Measurements from ENCODE around the gene BMP10.

Gene BMP10, protein sequence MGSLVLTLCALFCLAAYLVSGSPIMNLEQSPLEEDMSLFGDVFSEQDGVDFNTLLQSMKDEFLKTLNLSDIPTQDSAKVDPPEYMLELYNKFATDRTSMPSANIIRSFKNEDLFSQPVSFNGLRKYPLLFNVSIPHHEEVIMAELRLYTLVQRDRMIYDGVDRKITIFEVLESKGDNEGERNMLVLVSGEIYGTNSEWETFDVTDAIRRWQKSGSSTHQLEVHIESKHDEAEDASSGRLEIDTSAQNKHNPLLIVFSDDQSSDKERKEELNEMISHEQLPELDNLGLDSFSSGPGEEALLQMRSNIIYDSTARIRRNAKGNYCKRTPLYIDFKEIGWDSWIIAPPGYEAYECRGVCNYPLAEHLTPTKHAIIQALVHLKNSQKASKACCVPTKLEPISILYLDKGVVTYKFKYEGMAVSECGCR

DNA sequence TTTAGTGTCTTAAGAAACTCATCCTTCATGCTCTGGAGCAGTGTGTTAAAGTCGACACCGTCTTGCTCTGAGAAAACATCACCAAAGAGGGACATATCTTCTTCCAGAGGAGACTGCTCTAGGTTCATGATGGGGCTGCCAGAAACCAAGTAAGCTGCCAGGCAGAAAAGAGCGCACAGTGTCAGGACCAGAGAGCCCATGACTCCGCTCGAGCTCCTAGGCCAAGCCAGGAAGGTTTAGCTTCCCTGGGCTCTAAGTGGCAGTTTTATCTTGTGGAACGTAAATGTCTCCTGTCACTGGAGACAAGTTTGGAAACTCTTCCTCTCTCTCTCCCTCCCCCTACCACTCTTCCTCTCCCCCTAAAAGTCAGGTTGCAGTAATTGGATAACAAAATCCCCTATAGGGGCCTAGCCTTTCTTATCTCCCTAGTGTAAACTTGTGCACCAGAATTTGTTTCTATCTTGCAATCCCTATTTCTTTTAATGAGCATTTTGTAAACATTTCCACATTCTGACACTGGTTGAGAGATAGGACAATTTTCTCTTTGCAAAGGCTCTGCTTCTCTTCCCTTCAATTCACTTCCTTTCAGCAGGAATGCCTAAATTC, at the start of gene BMP10:
TSS of gene BMP10 (minus strand) at position 239 of the 606 bp plus-strand sequence. CDS start at position 200, 39 bp downstream.
- DNase-seq (ENCODE audit: low read depth in 4 of 4, low spot score in 1 of 4): no peak

DNA sequence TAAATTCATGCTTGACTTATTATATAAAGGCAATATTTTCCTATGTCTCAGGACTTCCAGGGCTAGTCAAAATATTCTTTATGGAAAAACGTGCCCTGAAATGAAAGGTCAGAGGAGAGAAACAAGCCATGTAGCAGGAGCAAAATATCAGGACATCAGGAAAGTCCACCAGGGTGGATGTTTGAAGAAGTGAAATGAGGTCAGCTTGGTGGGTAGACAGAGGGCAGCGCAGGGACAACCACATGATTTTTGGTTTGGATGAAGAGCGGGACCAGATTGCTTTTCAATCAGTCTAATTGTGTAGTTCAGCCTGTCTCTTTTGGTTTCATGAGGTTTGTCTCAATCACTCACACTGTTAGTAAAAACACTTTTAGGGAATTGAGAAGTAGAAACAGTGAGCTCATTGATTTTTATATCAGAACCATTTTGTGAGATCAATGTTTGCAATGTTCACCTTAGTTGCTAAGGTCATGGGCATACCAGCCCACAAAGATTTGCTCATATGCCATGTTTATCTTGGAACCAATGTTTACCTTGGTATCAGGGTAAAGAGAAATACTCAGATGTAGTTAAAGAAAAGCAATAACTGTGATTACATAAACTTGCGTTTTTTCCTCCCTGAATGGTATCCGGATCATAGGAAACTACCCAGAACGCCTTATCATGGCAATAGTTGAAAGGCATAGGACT, 49.4 kb upstream of the BMP10 start:
- no peak for DNase-seq (ENCODE audit: low read depth in 4 of 4, low spot score in 1 of 4)

DNA sequence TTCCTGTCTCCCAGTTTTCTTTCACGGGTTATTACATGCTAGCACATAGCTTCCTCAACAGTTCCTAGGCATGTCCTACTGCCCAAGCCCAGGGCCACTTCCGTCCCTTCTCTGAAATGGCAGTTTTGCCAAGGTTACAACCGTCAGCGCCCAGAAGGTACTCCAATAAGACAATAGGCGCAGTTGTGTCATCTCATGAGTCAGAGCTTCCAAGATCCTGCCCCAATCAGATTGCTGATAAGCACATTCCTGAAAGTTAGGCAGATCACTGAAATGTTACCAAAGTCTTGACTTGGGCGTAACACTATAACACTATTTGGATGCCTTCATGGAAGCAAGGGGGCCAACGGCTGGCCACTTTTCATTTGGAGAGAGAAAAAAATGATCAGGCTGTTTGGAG, 47.3 kb upstream of the BMP10 start:
- DNase-seq (ENCODE audit: low read depth in 4 of 4, low spot score in 1 of 4): no peak

GRCh38 chr2:68917034-68917718, 46.0 kb upstream of the BMP10 start:
- DNase-seq (ENCODE audit: low read depth in 4 of 4, low spot score in 1 of 4): no peak

GRCh38 chr2:68916226-68916625, 45.0 kb upstream of the BMP10 start:
- no peak for DNase-seq (ENCODE audit: low read depth in 4 of 4, low spot score in 1 of 4)

DNA sequence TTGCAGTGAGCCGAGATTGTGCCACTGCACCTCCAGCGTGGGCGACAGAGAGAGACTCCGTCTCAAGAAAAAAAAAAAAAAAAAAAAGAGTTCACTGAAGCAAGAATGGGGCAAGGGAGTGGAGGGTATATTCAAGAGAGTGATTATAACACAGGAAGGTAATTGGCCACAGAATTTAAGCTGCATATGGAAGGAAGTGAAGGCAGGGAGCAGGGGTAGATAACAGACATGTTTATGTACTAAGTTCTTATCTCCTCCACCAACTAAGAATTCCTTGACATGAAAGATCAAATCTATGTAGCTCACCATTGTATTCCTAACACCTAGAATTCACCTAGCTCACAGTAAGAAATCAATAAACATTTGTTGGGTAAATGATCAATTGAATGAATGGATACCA, 44.2 kb upstream of the BMP10 start:
- no peak for DNase-seq (ENCODE audit: low read depth in 4 of 4, low spot score in 1 of 4)

GRCh38 chr2:68913359-68913758, 42.2 kb upstream of the BMP10 start:
- no peak for DNase-seq (ENCODE audit: low read depth in 4 of 4, low spot score in 1 of 4)

GRCh38 chr2:68912732-68913131, 41.5 kb upstream of the BMP10 start:
- DNase-seq (ENCODE audit: low read depth in 4 of 4, low spot score in 1 of 4): no peak

DNA sequence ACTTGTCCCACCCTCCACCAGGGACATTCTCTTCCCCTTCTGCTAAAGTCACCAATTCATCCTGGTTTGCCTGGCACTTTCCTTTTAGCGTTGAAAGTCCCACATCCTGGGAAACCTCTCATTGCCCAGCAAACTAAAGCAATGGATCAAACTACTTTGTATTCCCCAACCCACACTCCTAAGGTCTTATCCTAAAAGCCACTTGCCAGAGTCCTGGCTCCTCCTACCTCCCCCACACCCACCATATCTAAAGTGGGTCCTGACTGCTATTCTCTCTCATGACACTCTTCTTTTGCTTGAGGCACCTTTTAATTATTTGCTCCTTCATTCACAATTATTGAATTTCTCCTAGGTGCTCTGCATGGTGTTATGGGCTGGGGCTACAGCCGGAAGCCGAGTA, 40.9 kb upstream of the BMP10 start:
- no peak for DNase-seq (ENCODE audit: low read depth in 4 of 4, low spot score in 1 of 4)

- DNase-seq (ENCODE audit: low read depth in 4 of 4, low spot score in 1 of 4): no peak
Observed at GRCh38 chr2:68911709-68912108, 40.5 kb upstream of the BMP10 start.

GRCh38 chr2:68911246-68911645, 40.0 kb upstream of the BMP10 start:
- no peak for DNase-seq (ENCODE audit: low read depth in 4 of 4, low spot score in 1 of 4)

DNA sequence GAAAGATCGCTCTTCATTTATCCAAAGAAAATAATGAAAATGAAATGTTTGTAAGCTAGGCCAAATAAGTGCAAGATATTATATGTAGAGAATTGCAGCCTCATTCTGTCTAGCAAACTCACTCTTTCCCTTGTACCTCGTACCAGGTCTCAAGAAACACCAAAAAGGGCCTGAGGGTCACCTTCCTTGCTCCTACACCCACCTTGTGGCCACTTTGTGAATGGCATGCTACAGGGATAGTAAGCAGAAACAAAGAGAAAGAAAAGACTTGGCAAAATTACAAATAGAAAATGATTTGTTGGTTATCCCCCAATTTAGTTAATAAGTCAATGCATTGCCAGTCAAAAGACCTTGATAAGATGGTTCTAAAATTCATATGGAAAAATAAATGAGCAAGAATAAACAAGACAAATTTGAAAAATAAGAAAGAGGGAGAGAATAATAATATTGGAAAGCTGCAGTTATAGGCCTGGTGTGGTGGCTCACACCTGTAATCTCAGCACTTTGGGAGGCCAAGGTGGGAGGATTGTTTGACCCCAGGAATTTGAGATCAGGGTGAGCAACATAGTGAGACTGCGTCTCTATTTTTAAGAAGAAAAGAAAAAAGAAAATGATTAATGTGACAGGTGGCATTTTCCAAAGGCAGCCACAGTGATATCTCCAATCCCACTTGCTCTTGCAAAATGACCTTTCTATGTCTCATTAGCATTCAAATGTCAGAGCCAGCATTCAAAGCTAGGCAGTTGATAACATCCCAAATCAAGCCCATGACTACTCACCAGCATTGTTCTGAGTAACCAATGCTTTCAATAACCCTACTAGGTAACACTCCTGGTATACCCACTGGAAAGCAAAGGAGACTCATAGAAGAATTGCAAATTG, 38.8 kb upstream of the BMP10 start:
- DNase-seq (ENCODE audit: low read depth in 4 of 4, low spot score in 1 of 4): peak; percentile 48 to 69 (median 57)

DNA sequence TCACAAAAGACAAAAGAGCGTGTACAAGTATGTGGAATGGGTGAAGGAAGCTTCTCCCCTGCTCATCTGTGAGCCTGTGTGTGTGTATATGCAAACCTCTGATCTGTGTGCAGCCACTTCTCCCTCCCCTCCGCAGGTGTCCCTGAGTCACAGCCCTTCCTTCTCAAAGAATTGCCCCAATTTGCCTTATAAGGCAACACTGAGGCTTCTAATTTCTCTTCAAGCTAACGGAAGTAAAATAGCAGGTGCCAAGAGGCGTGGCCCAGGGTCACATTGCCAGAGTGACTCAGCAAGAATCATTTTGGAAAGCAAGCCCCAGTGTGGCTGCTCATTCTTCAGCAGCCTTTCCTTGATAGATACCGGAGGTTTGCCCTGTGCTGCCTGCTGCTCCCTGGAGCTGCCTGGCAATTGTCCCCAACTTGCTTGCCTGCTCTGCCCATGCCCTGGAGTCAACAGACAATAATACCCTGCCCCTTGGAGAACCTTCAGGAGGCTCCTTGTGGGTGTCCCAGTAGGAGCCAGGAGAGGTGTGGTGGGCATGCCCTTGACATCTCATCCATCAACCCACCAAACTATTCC, 37.3 kb upstream of the BMP10 start:
- DNase-seq (ENCODE audit: low read depth in 4 of 4, low spot score in 1 of 4): peak; percentile 46 to 76 (median 61)

DNA sequence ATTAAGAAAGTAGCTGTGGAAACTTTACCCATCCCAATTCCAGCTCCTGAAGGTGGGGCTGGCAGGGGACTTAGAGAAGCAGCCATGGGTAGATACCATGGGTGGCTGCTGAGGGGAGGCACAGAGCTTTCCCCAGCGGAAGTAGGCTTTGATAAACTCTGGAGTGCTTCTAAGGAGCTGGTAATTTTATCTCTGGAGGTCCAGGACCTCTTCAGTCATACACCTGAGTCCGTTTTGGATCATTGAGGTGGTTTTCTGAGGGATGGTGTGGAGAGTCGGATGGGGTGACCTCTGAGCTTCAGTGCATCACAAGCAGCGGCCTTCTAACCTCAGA, 36.7 kb upstream of the BMP10 start:
- no peak for DNase-seq (ENCODE audit: low read depth in 4 of 4, low spot score in 1 of 4)

DNA sequence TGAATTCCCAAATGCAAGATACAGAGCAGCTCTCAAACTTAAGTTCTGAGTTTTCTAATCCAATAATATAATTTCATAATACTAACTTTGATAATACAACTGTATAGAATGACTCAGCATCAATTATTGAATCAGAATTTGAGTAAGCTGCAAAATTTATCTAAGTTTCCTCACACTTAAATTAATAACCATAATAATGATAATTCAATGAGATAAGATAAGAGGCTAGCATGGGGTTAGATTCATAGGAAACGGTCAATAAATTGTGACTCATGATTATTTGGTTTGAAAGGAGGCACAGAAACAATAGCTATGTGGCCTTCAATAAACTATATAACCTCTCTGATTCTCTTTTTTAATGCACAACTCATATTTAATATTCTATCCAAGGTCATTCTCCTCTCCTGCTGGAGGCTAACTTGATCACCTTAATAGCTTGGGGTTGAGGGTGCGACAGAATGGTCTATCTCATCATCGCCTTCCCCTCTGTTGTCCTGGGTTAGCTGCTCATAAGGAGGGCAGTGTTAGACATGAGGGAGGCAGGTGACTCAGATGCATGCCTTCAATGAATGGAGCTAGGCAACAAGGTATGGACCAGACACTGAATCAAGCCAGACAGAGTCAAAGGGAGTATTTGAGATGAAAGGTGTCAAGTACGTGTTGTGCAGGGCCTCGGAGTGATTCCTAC, 36.2 kb upstream of the BMP10 start:
- DNase-seq (ENCODE audit: low read depth in 4 of 4, low spot score in 1 of 4): no peak

GRCh38 chr2:68906716-68907115, 35.5 kb upstream of the BMP10 start:
- no peak for DNase-seq (ENCODE audit: low read depth in 4 of 4, low spot score in 1 of 4)

DNA sequence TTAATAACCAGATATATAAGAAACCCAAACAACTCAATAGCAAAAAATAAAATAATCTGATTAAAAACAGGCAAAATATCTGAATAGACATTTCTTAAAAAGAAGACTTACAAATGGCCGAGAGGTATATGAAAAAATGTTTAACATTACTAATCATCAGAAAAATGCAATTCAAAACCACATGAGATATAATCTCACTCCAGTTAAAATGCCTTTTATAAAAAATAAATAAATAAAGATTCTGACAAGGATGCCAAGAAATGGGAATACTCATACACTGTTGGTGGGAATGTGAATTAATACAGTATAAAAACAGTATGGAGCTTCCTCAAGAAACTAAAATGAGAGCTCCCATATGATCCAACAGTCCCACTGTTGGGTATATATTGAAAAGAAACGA, 33.9 kb upstream of the BMP10 start:
- DNase-seq (ENCODE audit: low read depth in 4 of 4, low spot score in 1 of 4): no peak

DNA sequence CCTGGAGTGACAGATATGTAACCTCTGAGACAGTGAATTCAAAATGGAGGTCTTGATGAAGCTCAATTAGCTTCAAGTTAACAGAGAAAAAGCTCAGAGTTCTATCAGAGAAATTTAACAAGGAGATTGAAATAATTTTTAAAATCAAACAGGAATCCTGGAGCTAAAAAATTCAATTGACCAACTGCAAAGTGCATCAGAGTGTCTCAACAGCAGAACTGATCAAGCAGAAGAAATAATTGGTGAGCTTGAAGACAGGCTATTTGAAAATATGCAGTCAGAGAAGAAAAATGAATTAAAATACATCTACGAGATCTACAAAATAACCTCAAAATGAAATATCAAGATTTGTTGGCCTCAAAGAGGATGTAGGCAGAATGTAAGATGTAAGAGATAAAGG, 30.4 kb upstream of the BMP10 start:
- no peak for DNase-seq (ENCODE audit: low read depth in 4 of 4, low spot score in 1 of 4)

GRCh38 chr2:68901199-68901514, 30.0 kb upstream of the BMP10 start:
- DNase-seq (ENCODE audit: low read depth in 4 of 4, low spot score in 1 of 4): no peak

Measured in stimulated activated CD4-positive, alpha-beta T cell treated with anti-CD3 and anti-CD28 coated beads, Interleukin-1b, Interleukin-23, amount 100 ng/mL, for 24 hours (primary cell).